SK-N-SH treated with all-trans-retinoic acid at 6 μM for 48 hours (cell line): ENCODE results near the gene SLC6A7.

Source experiments
- ISL1 ChIP-seq: fragments of 250-450 bp; sonication (Bioruptor Pico); IDR thresholded peaks from 2 replicates; pipeline ENCODE4 v2.1.2; 2022; ENCODE audit warnings: mild to moderate bottlenecking, moderate library complexity
- RARB ChIP-seq: fragments of 250-450 bp; sonication (Bioruptor Pico); IDR thresholded peaks from 2 replicates; pipeline ENCODE4 v1.8.0; 2021; ENCODE audit warnings: mild to moderate bottlenecking, moderate library complexity
- SNAI2 ChIP-seq: fragments of 250-450 bp; sonication (Bioruptor Pico); IDR thresholded peaks from 2 replicates; pipeline ENCODE4 v1.5.0; 2020; ENCODE audit warnings: mild to moderate bottlenecking, moderate library complexity
- TCF4 ChIP-seq: fragments of 250-450 bp; sonication (Bioruptor Pico); IDR thresholded peaks from 2 replicates; pipeline ENCODE4 v1.8.0; 2021; ENCODE audit warnings: mild to moderate bottlenecking, moderate library complexity, borderline replicate concordance
- ZC3H10 ChIP-seq: fragments of 250-450 bp; sonication (Bioruptor Pico); IDR thresholded peaks from 2 replicates; pipeline ENCODE4 v1.5.1; 2021; ENCODE audit warnings: mild to moderate bottlenecking, moderate library complexity
- ZFP30 ChIP-seq: fragments of 450-650 bp; formaldehyde crosslinking; IDR thresholded peaks from 2 replicates; pipeline ENCODE4 v1.5.0; 2022; ENCODE audit warnings: mild to moderate bottlenecking, moderate library complexity
- ZNF70 ChIP-seq: fragments of 450-650 bp; formaldehyde crosslinking; IDR thresholded peaks from 2 replicates; pipeline ENCODE4 v1.5.0; 2020; ENCODE audit warnings: mild to moderate bottlenecking, moderate library complexity
- TF ChIP-seq, protein P1 (sequence below): fragments of 250-450 bp; sonication (Bioruptor Pico); IDR thresholded peaks from 2 replicates; pipeline ENCODE4 v1.8.0; 2021; ENCODE audit warnings: low read depth, mild to moderate bottlenecking, moderate library complexity, borderline replicate concordance

DNA sequence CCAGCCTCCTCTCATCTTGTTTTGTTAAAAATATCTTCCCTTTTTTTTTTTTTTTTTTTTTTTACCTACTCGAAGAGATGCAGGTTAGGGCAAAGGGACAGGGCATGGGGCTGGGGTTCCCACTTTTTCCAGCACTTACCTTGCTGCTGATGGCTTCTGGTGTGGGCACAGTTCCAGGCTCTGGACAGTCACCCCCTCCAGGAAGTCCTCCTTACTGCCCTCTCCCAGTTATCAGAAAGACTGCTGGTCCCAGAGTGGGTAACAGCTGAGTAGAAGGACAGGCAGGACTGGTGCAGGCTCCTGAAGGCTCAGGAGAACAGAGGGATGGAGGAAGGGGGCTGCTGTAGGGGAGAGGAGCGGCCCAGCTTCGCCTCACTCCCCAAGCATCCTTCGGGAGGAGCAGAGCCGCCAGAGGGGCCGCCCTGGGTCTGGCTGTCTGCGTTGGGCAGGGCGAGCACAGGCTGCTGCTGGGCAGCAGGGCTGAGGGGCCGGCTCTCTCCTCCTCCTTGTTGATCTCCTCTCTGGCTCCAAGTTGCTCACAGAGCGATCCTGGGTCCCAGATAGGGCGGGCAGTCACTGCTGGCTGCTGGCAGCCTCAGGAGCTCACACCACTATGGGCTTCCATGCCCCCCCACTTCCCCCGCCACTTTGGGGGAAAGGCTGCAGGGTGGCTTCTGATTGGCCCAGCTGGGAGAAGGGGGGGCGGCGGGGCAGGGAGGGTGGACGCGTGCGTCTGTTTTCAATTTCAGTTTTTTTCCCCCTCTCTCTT, 34.4 kb upstream of the SLC6A7 start, which contains the start of gene PDGFRB:
- TF ChIP-seq, protein P1, sequence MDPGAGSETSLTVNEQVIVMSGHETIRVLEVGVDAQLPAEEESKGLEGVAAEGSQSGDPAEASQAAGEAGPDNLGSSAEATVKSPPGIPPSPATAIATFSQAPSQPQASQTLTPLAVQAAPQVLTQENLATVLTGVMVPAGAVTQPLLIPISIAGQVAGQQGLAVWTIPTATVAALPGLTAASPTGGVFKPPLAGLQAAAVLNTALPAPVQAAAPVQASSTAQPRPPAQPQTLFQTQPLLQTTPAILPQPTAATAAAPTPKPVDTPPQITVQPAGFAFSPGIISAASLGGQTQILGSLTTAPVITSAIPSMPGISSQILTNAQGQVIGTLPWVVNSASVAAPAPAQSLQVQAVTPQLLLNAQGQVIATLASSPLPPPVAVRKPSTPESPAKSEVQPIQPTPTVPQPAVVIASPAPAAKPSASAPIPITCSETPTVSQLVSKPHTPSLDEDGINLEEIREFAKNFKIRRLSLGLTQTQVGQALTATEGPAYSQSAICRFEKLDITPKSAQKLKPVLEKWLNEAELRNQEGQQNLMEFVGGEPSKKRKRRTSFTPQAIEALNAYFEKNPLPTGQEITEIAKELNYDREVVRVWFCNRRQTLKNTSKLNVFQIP: no peak
- TF ChIP-seq TCF4 (CRISPR knock-in tag) (peak; percentile 68; the same call in 1 of the 2 replicates), RARB (CRISPR knock-in tag) (no peak), ISL1 (CRISPR knock-in tag) (no peak), ZC3H10 (CRISPR knock-in tag) (no peak), ZFP30 (CRISPR knock-in tag) (no peak), SNAI2 (no peak), ZNF70 (CRISPR knock-in tag) (no peak)
